NK-92 (cell line): ENCODE data around the gene SFMBT2.
A peak's percentile ranks its signal among the peaks of the same experiment; 100 is the strongest.

Source experiments
- DNase-seq: peaks from one replicate; lab custom pipeline; 2025; ENCODE audit not compliant: unreplicated experiment; lab: John Stamatoyannopoulos, UW

Gene SFMBT2

DNA sequence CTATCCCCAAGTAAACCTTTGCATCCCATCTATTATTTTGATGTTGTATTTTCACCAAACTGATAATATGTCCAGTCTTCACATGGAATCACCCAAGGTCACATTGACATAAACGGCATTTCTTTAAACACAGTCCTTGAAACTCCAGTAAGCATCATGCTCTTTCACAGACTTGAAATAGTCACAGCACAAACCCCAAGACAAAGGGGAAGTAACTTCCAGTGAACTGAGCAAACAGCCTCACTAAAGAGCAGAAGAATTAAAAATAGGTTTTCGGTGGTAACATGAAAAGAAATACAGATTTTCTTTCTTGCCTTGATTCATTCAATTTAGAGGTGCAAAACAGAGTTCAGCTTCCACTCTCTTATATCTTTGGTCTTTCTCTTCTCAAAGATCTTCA, 253.7 kb downstream of the SFMBT2 start:
- no peak for DNase-seq

DNA sequence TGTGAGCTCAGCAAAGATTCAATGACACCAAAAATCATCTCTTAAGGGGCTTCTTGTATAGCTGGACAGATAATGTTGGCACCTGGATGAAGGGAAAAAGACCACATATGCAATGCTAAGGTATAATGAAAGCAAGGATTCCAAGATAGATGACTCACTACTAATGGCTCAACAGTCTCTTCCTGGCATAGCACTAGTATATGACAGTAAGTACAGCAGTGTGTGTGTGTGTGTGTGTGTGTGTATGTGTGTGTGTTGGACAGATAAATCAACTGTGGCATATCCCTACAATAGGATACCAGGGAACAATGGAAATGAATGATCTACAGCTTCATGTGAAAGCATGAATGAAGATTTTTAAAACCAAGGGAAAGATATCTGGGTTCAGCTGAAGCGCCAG, 257.1 kb downstream of the SFMBT2 start:
- DNase-seq = no peak

DNA sequence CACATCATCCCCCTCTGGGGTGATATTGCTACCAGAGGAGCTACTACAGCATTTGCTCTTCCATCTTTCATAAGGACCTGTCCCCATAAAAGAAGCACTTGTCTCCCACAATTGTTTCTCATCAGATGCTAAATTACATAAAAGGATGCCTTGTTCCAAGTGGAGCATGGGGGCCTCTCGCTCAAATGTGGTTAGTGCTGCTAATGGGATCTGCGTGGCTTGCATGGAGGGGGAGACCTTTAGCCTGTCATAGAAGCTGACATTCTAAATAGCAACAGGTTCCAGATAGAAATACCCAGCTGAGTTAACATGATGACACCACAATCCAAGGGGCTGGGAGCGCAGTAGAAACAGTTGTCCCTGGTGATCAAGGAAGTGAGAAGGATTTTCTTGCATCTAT, 257.9 kb downstream of the SFMBT2 start:
- DNase-seq = no peak

DNA sequence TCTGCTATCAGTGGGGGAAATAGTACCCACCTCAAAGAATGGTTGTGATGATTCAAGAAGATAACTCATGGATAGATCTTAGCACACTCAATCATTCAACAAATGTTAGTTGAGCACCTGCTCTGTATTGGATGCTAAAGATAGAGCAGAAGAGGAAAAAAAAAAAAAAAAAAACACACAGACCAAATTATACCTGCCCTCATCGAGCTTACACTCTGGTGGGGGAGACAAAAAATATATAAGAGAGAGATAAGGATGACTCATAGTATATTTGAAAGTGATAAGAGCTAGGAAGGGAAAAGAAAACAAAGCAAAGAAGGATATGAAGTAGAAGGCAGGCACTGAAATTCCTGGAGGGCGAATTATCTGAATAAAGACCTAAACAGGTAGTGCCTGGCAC, 258.5 kb downstream of the SFMBT2 start:
- no peak for DNase-seq

DNA sequence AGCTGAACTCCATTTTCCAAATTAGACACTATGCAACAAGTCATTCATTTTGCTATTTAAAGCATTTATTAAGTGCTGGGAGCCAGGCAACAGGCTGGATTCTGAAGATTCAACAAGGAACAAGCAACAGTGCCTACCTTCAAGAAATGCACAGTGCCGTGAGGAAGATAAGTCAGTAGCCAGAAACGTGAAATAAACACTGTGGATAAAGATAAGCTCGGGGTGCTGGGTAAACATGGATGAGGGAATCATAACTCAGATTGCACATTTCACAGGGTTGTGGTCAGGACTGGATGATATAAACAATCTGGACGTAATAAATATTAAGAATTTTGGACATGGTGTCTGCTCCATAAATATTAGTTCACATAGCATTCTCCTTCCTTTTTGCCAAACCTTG, 259.3 kb downstream of the SFMBT2 start:
- no peak for DNase-seq

DNA sequence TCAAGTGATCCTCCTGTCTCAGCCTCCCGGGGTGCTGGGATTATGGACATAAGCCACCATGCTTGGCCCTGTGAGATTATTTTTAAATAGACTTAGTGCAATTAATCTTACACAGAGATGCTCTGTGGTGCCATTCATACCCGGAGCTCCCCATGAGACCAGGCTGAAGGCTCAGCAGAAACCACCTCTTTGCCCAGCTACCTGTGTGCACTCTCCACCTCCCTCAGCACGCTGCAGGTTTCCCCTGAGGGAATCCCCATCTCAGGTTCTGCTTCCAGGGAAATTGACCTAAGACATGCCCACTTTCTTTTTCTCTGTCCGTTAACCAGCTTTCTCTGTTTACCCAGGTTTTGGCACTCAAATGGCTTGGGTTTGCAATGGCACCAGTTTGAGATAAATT, 260.5 kb downstream of the SFMBT2 start:
- no peak for DNase-seq

DNA sequence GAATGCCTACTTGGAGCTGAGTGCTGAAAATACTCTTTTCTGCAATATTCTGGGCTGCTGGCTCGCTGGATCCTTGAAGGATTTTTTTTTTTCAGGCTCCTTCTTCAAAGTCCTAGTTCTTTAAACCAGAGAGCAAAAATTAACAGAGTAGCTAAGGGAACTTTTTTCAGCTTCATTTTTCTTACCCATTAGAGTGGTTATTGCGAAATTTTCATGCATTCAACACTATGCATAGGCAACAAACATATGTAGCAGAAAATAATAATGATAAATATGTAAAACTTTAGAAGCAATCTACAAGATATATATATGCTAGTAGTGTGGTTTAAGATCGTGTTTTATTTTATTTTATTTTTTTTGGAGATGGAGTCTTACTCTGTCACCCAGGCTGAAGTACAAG, 264.6 kb downstream of the SFMBT2 start:
- DNase-seq = no peak

DNA sequence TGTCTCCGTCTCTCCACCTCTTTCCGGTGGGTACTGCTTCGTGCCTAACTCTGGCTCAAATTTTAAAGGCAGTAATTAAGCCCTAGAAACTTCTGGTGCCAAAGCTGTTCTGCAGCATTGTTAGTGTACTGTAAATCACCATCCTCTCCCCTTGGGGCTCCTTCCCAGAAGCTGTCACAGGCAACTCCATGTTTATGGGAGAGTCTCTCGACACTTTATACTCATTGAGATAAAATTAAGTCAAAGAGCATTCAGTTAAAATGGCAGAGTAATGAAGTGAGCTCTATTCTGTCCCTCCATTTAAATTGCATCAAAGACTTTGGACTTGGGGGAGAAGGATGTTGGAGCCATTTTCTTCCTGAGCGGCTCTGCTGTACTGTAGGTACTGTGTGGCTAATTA, 274.8 kb downstream of the SFMBT2 start:
- no peak for DNase-seq

DNA sequence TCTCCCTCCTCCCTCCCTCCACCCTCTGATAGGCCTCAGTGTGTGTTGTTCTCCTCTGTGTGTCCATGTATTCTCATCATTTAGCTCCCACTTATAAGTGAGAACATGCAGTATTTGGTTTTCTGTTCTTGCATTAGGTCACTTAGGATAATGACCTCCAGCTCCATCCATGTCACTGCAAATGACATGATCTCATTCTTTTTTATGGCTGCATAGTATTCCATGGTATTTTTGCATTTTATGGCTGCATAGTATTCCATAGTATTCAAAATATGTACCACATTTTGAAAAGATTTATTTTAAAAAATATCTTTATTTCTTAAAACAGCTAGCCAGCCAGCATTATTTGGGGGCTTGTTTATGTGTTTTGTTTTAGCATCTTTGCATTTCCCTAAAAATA, 275.6 kb downstream of the SFMBT2 start:
- DNase-seq = no peak

DNA sequence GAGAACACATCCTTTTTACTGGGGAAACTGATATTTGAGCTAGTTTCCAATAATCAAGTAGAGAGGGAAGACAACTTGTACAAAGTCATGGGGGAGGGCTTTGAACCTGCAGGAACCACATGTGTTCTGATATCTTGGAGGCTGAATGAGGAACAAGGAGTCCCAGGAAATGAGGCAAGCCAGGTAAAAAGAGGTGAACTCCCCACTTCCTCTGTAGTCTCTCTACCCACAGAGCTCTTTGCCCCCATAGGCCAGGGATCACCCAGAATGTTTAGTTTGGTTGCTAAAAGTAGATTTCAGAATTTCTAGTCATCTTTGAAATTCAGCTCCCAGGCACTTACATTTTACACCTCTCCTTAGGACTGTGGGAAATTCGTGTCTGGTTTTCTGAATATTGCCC, 276.4 kb downstream of the SFMBT2 start:
- no peak for DNase-seq

DNA sequence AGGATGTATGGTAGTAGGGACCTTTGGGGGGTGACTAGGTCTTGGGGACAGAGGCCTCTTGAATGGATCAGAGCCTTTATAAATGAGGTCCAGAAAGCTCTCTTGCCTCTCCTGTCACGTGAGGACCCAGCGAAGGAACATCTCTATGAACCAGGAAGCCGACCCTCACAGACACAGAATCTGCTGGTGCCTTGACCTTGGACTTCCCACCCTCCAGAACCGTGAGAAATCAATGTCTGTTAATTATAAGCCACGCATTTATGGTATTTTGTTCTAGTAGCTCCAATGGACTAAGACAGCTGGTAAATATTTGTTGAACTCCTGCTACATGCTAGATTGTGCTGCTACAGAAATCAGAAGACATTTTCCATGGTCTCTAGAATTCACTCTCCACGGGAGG, 276.9 kb downstream of the SFMBT2 start:
- DNase-seq = no peak

DNA sequence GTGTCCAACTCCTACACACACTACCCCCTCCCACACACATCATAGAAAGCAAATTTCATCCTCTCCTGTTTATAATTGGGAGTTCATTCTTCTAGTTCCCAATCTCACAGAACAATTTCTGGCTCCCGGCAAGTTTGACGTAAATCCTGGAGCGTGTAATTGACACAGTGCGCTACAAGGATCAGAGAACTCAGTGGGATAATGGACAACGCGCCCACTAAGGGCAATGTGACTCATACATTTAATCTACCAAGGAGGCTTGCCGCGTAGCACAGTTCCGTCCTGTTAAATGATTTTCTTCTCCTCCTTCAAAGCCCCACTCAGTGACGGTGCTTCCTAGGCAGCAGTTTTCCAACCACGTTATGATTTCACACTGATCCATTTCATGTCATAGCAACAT, 277.6 kb downstream of the SFMBT2 start:
- no peak for DNase-seq

DNA sequence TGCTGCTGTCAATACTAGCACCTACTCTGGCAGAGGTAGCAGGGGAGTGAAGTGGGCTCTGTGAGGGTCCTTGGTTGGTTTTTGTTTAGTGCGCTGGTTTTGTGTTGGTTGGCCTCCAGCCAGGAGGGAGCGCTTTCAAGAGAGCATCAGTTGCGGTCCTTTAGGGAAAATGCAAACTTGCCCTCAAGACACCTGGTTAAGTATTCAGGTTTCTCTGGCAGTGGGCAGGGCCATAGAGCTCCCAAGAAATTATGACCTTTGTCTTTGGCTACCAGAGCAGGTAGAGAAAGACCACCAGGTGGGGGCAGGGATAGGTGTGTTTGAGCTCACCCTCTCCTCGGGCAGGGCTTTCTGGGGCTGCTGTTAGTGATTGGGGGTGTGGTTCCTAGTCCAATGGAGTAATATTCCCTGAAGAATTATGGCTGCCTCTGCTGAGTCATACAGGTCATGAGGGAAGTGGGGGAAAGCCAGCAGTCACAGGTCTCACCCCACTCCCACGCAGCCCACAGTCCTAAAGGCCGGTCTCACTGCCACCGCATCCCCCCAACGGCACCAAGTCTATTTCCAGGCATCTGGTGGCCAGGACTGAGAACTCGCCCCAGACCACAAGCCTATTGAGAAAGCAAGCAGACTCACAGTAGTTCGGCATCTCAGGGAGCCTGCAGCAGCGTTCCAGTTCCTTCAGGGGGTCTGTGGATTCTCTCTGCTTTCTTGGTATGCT, 280.5 kb downstream of the SFMBT2 start:
- DNase-seq = no peak

DNA sequence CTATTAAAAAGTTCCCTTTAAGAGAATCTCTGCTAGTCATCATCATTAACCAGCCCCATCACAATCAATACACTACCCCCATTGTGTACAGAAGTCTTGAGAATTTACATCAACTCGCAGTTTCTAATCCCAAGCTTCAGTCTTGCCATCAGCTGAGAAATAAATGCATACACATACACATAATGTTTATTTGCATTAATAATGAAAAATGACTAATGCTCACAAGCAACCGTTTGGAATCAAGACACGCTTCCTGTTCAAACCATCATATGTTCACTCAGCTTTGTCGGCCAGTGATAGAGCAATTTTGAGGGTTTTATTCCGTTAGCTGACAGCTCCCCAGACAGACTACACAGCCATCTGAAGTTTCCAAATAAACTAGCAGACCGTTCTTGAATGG, 287.1 kb downstream of the SFMBT2 start:
- no peak for DNase-seq

DNA sequence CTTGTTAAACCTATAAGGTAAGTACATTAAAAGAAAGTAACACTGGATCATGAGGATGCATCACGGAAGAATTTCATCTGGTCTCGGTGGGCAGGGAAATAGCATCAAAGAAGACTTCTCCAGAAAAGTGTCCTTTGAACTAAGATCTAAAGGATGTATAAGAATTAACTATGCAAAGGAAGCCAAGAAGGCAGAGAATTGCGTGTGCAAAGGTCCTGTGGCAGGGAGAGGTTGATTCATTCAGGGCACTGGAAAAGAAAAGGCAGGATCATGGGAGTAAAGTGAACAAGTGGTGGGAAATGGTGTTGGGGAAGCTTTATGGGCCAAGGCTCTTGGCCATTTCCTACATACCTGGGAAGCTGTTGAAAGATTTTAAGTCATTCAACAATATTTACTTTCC, 288.3 kb downstream of the SFMBT2 start:
- no peak for DNase-seq

DNA sequence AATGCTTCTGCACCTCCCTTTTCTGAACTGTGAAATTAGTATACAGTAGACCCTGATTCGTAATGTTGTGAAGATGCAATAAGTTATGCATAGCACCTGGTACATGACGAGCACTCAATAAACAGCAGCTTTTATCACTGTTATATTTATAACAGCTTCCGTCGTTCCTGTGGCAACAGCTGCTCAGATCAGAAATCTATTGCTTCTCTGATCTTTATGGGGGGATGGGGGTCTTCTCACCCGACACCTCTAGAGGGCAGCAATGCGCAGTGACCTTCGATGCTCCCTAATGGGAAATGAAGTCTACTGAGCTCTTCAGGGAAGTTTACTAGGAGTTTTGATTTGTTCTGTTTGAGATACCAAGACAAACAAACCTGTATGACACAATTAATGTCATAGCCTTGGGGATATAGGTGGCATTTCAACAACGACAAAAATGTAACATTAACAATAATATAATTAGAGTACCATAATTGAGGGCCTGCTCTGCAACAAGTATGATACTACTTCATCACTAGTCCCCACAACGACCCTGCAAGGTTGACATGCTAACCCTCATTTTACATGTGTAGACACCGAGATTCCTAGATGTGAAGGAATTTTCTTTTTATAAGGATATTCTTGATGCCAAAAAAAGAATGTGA, 289.6 kb downstream of the SFMBT2 start:
- peak; percentile 9 for DNase-seq

DNA sequence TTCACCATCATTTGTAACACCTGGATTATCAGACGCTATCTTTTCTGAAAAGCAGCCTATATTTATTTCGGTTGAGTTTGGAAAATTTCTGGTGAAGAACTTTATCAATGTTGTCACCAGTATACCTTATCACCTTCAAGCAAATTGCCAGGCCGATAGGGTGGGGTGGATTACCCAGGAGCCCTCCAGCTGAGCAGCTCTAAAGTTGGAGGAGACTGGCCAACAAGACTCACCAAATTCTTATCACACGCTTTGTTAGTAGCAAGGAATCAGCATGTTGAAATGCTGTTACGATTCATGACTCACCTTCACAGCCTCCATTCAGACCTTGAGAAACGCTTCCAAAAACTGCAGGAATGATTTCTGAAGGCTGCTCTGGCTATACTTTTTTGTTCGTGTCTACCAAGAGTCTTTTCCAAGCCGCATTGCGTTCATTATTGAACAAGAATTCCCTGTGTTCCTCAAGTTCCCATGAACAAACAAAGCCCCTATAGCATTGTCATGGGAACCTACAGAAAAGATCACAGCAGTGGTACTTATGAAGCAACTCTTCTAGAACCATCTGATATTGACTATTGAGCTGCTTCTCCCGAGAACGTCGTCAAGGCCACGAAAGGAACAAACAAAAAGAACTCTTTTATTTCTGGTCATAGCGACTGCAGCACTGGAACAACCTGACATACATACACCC, 291.4 kb downstream of the SFMBT2 start:
- DNase-seq = no peak

DNA sequence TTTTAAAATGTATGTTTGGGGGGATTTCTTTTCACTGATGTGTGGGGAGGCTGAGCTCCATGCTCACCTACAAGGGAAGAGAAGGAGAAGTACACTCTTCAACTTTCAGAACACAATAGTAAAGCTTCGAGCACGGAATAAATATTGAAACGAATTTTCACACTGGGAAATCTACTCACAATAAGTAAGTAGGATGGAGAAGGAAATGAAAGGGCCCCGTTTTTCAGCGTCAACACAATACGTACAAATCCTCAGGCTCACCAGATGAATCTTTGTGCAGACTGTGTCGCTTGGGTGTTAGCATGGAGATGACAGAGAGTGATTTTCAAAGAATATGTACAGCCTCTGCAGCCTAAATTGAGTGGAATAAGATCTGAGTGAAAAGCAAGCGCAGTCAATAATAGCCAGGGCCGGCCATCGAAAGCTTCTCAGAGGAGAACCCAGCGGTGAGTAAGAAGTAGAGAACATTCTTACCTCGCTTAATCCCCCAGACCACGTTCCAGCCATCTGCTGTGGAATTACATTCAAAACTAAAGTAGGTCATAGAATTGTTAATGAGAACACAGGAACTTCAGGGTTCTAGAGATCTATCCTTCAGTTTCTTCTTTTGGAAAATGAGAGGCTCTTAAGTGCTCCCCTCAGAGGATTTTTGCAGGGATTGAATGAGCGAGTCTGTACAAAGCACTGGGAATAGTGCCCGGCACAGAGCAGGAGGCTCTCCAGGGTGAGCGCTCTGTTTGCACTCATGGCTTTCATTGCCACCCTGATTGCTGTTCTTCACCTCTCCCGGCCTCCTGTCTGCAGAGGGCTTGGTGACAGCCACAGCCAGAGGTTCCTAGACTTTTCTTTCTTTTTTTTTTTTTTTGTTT, 292.8 kb downstream of the SFMBT2 start:
- no peak for DNase-seq

DNA sequence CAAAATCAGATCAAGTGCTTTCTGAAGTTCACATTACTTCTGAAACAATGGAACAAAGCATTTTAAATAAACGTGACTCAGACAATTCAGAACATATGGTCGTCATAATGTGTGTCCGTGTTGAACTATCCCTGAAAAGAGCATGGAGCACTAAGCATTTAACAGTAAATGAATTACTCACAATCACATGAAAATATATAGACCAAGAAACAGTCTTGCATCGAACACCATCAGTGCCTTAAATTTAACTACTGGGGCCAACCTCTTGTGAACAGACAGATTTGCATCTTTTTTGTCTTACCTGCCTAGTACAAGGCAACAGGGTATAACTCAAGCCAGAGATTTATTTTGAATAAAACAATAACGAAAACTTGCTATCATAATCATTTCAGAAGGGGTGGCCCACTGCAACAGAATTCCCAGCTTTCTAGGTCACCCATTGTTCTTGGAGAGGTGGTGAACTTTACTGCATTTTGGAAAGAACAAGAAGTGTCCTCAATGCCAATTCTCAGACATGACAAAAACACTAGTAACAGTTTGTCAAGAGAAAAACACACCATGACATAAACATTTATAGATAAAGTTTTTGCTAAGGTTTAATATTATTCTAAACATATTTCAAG, 293.5 kb downstream of the SFMBT2 start:
- no peak for DNase-seq

DNA sequence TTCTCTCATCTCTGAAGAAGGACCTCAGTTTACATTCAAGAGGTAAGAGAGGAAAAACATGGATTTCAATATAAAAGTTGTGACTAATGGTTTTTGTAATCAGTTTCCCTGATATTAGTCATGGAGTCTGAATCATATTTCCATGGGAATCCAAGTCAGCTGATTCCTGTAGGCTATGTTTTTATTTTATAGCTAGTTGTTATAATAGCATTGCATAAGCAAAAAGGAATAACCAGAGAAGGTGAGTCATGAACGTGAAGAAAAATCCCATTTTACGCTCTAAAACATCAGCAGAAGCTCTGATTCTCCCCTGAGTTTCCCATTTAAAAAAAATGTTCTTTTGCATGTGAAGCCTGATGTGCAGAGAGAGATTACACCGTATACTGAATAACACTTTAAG, 299.3 kb downstream of the SFMBT2 start:
- DNase-seq = no peak

DNA sequence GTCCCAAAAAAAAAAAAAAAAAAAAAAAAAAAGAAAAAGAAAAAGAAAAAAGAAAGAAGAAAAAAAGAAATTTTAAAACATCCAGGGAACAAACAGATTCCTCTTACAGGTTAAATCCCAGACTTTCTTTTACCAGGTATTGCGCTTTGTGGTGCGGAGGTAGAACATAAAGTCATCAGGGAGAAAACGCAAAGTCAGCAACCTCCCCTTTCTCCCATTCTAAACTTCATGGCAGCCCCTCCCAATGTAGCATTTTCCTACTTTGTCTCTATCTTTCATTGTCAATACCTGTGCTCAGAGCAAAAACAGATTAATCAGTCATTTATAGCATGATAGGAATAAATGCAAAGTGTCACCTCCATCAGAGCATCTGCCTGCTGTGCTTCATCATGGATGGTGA, 299.7 kb downstream of the SFMBT2 start:
- DNase-seq = no peak
